ENCODE data around the gene C10orf67. TPM values are rescaled to one million over a fixed set of nuclear protein-coding genes. Genes with fewer than 3 reads are reported as not detected.

The C10orf67 gene
- total RNA-seq, 1 experiment from 2014 or later = not detected

DNA sequence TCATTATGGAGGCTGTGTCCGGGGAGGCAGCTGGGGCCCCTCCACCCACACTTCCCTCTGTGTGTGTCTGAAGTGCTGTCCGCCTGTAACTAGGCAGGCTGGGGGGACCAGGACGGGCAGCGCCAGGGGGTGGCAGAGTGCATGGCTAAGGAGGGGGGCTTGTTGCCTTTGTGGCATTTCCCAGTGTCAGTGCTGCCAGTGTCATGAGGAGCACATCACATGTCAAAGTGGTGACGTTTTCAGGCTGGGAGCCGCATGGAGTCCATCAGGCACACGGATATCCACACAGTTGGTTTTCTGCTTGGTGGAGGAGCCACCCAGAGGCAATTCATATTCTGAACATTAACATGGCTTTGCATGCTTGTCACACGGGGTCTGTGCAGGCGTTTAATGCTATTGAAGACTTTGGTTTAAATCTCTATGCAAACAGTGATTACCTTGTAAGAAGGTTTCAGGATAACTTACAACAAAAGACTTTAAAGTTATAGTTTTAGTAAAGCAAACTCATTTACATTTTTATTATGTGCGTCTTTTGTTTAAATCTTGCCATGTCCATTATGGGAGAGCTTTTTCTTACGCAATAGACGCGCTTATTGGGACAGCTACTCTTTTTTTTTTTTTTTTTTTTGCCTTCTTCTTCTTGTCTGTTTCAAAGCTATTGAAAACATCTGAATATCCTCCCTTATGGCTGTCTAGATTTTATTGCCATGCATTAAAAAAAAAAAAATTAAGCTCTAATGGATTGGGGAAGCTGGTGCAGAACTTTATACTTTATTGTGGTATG is 52.9 kb downstream of the C10orf67 start:
- Histone ChIP-seq H3K27me3 (ENCODE audit: insufficient read depth, low read length) (no peaks in the 10 kb centered on the region), H3K23ac (ENCODE audit: insufficient read length, low read depth, low read length) (no peak overlapping the region), H3K4me2 (ENCODE audit: insufficient read depth, insufficient read length, low read length) (no peak overlapping the region), H2BK15ac (ENCODE audit: low read depth, low read length) (no peak overlapping the region), H3K14ac (ENCODE audit: insufficient read depth, low read length) (no peak overlapping the region), H3K4me1 (ENCODE audit: insufficient read depth, low read length) (no peaks in the 10 kb centered on the region; the same call in 1 of the 2 replicates), H3K56ac (ENCODE audit: insufficient read length, low read depth, low read length) (no peak overlapping the region), H3K23me2 (ENCODE audit: insufficient read length, low read depth, low read length, poor library complexity, severe bottlenecking) (no peaks in the 10 kb centered on the region), H3T11ph (ENCODE audit: low read length) (no peak overlapping the region), H3K27ac (ENCODE audit: insufficient read length, low read depth, low read length) (no peak overlapping the region), H4K20me1 (ENCODE audit: control insufficient read depth, insufficient read depth, insufficient read length) (no peaks in the 10 kb centered on the region), H2BK12ac (ENCODE audit: insufficient read length, low read depth, low read length) (no peak overlapping the region), H2AK5ac (ENCODE audit: insufficient read length, low read length) (no peak overlapping the region), H2BK20ac (ENCODE audit: low read depth, low read length, poor library complexity, severe bottlenecking) (no peak overlapping the region), H2BK5ac (ENCODE audit: insufficient read length, low read length) (no peak overlapping the region), H2AFZ (ENCODE audit: low read length) (no peak overlapping the region), H3K18ac (ENCODE audit: insufficient read length, low read depth, low read length) (no peak overlapping the region), H3K79me2 (ENCODE audit: insufficient read depth, low read length) (no peaks in the 10 kb centered on the region), H3K79me1 (ENCODE audit: insufficient read depth, low read depth, low read length, poor library complexity, severe bottlenecking) (no peaks in the 10 kb centered on the region), H4K91ac (ENCODE audit: insufficient read length, low read depth, low read length) (no peak overlapping the region), H3K9ac (ENCODE audit: extremely low read depth, insufficient read length, low read length) (no peak overlapping the region), H3K4ac (ENCODE audit: low read depth, low read length) (no peak overlapping the region), H2BK120ac (ENCODE audit: low read depth, low read length, poor library complexity, severe bottlenecking) (no peak overlapping the region), H3K9me3 (ENCODE audit: control insufficient read depth, low read depth, low read length) (no peaks in the 10 kb centered on the region), H4K8ac (replicated peaks; ENCODE audit: insufficient read length, low read depth, low read length) (no peak overlapping the region), H4K5ac (ENCODE audit: insufficient read length, low read depth, low read length) (no peak overlapping the region)
- H3K4me3 Mint-ChIP-seq = no peak overlapping the region
- H3K4me1 Mint-ChIP-seq = peaks cover 5 to 11% of the 10 kb centered on the region in 2 experiments
- no peak overlapping the region for H3K27ac Mint-ChIP-seq
- DNase-seq = no peak
- no CpG with 5 or more reads among the region's 13 CpGs for WGBS (ENCODE audit: extremely low coverage, insufficient read length, low lambda C conversion rate)
- peaks cover 0 to 6% (median 3%) of the 10 kb centered on the region in 3 experiments; a peak in 3 of 7 replicates for H3K36me3 Mint-ChIP-seq (ENCODE audit: insufficient read depth in 1 of 3, low read depth in 3 of 3)
- H3K27me3 Mint-ChIP-seq (ENCODE audit: low read depth) = peaks cover 15% of the 10 kb centered on the region
- peaks cover 6 to 14% of the 10 kb centered on the region in 2 experiments; a peak in 4 of 5 replicates for H3K9me3 Mint-ChIP-seq
- TF ChIP-seq, protein P1, sequence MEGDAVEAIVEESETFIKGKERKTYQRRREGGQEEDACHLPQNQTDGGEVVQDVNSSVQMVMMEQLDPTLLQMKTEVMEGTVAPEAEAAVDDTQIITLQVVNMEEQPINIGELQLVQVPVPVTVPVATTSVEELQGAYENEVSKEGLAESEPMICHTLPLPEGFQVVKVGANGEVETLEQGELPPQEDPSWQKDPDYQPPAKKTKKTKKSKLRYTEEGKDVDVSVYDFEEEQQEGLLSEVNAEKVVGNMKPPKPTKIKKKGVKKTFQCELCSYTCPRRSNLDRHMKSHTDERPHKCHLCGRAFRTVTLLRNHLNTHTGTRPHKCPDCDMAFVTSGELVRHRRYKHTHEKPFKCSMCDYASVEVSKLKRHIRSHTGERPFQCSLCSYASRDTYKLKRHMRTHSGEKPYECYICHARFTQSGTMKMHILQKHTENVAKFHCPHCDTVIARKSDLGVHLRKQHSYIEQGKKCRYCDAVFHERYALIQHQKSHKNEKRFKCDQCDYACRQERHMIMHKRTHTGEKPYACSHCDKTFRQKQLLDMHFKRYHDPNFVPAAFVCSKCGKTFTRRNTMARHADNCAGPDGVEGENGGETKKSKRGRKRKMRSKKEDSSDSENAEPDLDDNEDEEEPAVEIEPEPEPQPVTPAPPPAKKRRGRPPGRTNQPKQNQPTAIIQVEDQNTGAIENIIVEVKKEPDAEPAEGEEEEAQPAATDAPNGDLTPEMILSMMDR (conservative IDR thresholded peaks at IDR 0.05) = no peak

Measured in H9 (cell line).